B cell (primary cell): ENCODE results near the gene P3H3. TPM values are rescaled to one million over a fixed set of nuclear protein-coding genes. Genes with fewer than 3 reads are reported as not detected.

Source experiments
- ATAC-seq: fragments of 200-7000 bp; cut with Tn5 transposase; one replicate; pipeline ENCODE4 v1.10.0; 2021; ENCODE audit warnings: low read depth, mild to moderate bottlenecking, moderate number of reproducible peaks, moderate library complexity
- CTCF ChIA-PET: fragments of 350-600 bp; sonication (Branson Sonifier 250); formaldehyde crosslinking; loops from one replicate; lab custom pipeline; 2021; ENCODE audit warnings: antibody characterized with exemption, inconsistent platforms; lab: Charles Lee
- POLR2A ChIA-PET: fragments of 350-600 bp; sonication (Branson Sonifier 250); formaldehyde crosslinking; loops from one replicate; lab custom pipeline; 2021; ENCODE audit warnings: antibody characterized with exemption; lab: Charles Lee
- DNase-seq: peaks from one replicate; pipeline ENCODE4 v3.0.0; 2013
- H2AFZ ChIP-seq: 2 replicates; pipeline ENCODE4 v1.6.1; 2012; ENCODE audit warnings: mild to moderate bottlenecking, low read depth, low read length; ENCODE audit not compliant: insufficient read depth, poor library complexity, severe bottlenecking
- H3K27ac ChIP-seq, 2 donors: 1 replicate in 1 of 2; 2 replicates in 1 of 2; pipeline ENCODE4 v1.5.1; 2012 to 2013; ENCODE audit warnings: low read length in 2 of 2, mild to moderate bottlenecking in 2 of 2, moderate library complexity in 1 of 2
- H3K27me3 ChIP-seq, 4 experiments: fragments of 200-600 bp in 1 of 4; sonication (generic) in 1 of 4; replicated peaks in 1 of 4; 1 replicate in 2 of 4; 2 replicates in 2 of 4; pipeline versions ENCODE4 v1.6.1 to v1.7.0; 2013 to 2016; ENCODE audit warnings: low read length in 3 of 4, mild to moderate bottlenecking in 2 of 4, mixed read lengths in 1 of 4, moderate library complexity in 1 of 4; ENCODE audit not compliant: insufficient read depth in 4 of 4, control insufficient read depth in 3 of 4; ENCODE audit errors: control extremely low read depth in 1 of 4
- H3K36me3 ChIP-seq, 2 experiments: replicated peaks in 1 of 2; 1 replicate in 1 of 2; 2 replicates in 1 of 2; pipeline versions ENCODE4 v1.6.1 to v1.7.1; 2013; ENCODE audit warnings: low read length in 1 of 2; ENCODE audit not compliant: insufficient read depth in 2 of 2, control insufficient read depth in 1 of 2; ENCODE audit errors: control extremely low read depth in 1 of 2, extremely low read depth in 1 of 2
- H3K4me1 ChIP-seq, 2 donors: fragments of 200-600 bp in 1 of 2; sonication (generic) in 1 of 2; 1 replicate in 1 of 2; 2 replicates in 1 of 2; pipeline versions ENCODE4 v1.5.1 to v1.6.1; 2013 to 2017; ENCODE audit warnings: low read length in 2 of 2; ENCODE audit not compliant: control insufficient read depth in 2 of 2, insufficient read depth in 2 of 2
- H3K4me2 ChIP-seq: replicated peaks from 2 replicates; pipeline ENCODE3; 2012; ENCODE audit warnings: mild to moderate bottlenecking, low read depth, low read length; ENCODE audit not compliant: poor library complexity, severe bottlenecking
- H3K4me3 ChIP-seq, 5 experiments: fragments of 200-600 bp in 1 of 5; sonication (generic) in 1 of 5; 1 replicate in 3 of 5; 2 replicates in 2 of 5; pipeline versions ENCODE4 v1.5.1 to v1.7.0; 2011 to 2016; ENCODE audit warnings: low read length in 4 of 5, mild to moderate bottlenecking in 4 of 5, low read depth in 2 of 5, control low read depth in 1 of 5, moderate library complexity in 1 of 5; ENCODE audit not compliant: insufficient read depth in 1 of 5; ENCODE audit errors: control extremely low read depth in 1 of 5, extremely low read depth in 1 of 5
- H3K79me2 ChIP-seq: fragments of 200-600 bp; sonication (generic); one replicate; pipeline ENCODE4 v1.6.0; 2016; ENCODE audit warnings: low read length; ENCODE audit not compliant: control insufficient read depth, insufficient read depth
- H3K9ac ChIP-seq: fragments of 200-600 bp; sonication (generic); 2 replicates; pipeline ENCODE4 v1.6.1; 2017; ENCODE audit warnings: mild to moderate bottlenecking, low read length, moderate library complexity
- H3K9me3 ChIP-seq, 3 donors: one replicate each; pipeline versions ENCODE4 v1.6.1 to v1.7.1; 2013; ENCODE audit warnings: low read length in 2 of 3; ENCODE audit not compliant: control insufficient read depth in 2 of 3, insufficient read depth in 1 of 3; ENCODE audit errors: control extremely low read depth in 1 of 3
- H4K20me1 ChIP-seq: 2 replicates; pipeline ENCODE4 v1.6.0; 2012; ENCODE audit warnings: mild to moderate bottlenecking, low read length; ENCODE audit not compliant: insufficient read depth, control insufficient read depth, poor library complexity, severe bottlenecking
- H3K27ac Mint-ChIP-seq: one replicate; pipeline ENCODE4 v1.8.0; 2021; ENCODE audit warnings: mixed read lengths
- H3K27me3 Mint-ChIP-seq: one replicate; pipeline ENCODE4 v1.8.0; 2021; ENCODE audit warnings: mixed read lengths
- H3K4me1 Mint-ChIP-seq: one replicate; pipeline ENCODE4 v1.8.0; 2021; ENCODE audit warnings: mixed read lengths
- H3K4me3 Mint-ChIP-seq: one replicate; pipeline ENCODE4 v1.8.0; 2021; ENCODE audit warnings: mixed read lengths
- H3K9me3 Mint-ChIP-seq: one replicate; pipeline ENCODE4 v1.8.0; 2022; ENCODE audit warnings: mixed read lengths; ENCODE audit not compliant: insufficient read depth
- CTCF ChIP-seq: fragments of 200-600 bp; IDR thresholded peaks from one replicate; pipeline ENCODE4 v1.8.0; 2022; ENCODE audit warnings: antibody characterized with exemption, mild to moderate bottlenecking
- EZH2 ChIP-seq: IDR thresholded peaks from 2 replicates; pipeline ENCODE4 v1.6.1; 2012; ENCODE audit warnings: borderline replicate concordance, low read depth, mild to moderate bottlenecking, moderate library complexity, low read length; ENCODE audit not compliant: insufficient read depth, poor library complexity, severe bottlenecking
- WGBS: methylation state at CpG from one replicate; pipeline ENCODE4 v1.1.5; 2013; ENCODE audit warnings: missing lambda C conversion rate; ENCODE audit not compliant: insufficient coverage; 5-methylcytosine and 5-hydroxymethylcytosine counted together
- intact Hi-C: fragments of 100-400 bp; cut with micrococcal nuclease; formaldehyde crosslinking; loops from one replicate; pipeline ENCODE4 v1.10.0; 2022
- polyA plus RNA-seq: library from polyadenylated mRNA; depleted of rRNA; stranded (reverse); fragments of >200 nt; gene quantifications from 2 replicates; pipeline ENCODE4 v1.2.3, GENCODE V29; 2012
- total RNA-seq, 2 donors: library from RNA; stranded (reverse); fragments of 120-200 nt in 1 of 2; gene quantifications; 1 replicate in 1 of 2; 2 replicates in 1 of 2; pipeline versions ENCODE4 v1.2.3 to v1.2.4, GENCODE V29; 2013 to 2022

The P3H3 gene
- total and polyA plus RNA-seq, 2 donors (not counting 1 experiment from before 2014, with no cell fraction given): 0.09 TPM; not detected in 1

- no peak for TF ChIP-seq CTCF
- no peak for TF ChIP-seq EZH2
- no peaks in the 10 kb centered on the region for H3K9me3 Mint-ChIP-seq
- Histone ChIP-seq H3K9ac (no peak overlapping the region), H3K4me1 (peaks cover 9 to 14% of the 10 kb centered on the region in 2 donors), H3K4me3 (no peak overlapping the region), H3K9me3 (peaks cover 0 to 6% (median 0%) of the 10 kb centered on the region in 3 donors), H3K27me3 (peaks cover 0 to 32% (median 22%) of the 10 kb centered on the region in 4 experiments), H2AFZ (no peak overlapping the region), H3K36me3 (no peaks in the 10 kb centered on the region), H4K20me1 (no peaks in the 10 kb centered on the region), H3K27ac (no peak overlapping the region), H3K79me2 (no peaks in the 10 kb centered on the region), H3K4me2 (no peak overlapping the region)
- peaks cover 32% of the 10 kb centered on the region for H3K27me3 Mint-ChIP-seq
- intact Hi-C loops: loop anchor here (1.0 to 2.0 kb wide), 5 partner anchors 27 to 226 kb away; partner anchors contain the start of genes MLF2 and ZNF384
- ChIA-PET CTCF (interaction anchor here (0.7 to 7.8 kb wide), 12 partner anchors 12 to 216 kb away, joined by 3 to 109 read pairs (median 4); partner anchors contain the start of gene MLF2), POLR2A (interaction anchor here (0.5 to 2.2 kb wide), 2 partner anchors 27 to 55 kb away, joined by 5 read pairs; partner anchors contain the start of gene MLF2)
- no peak overlapping the region for H3K27ac Mint-ChIP-seq
- no peak for DNase-seq
- WGBS: 88% methylated on average over 4 of the region's 6 CpGs
- no peak overlapping the region for H3K4me3 Mint-ChIP-seq
- ATAC-seq: no peak
- peaks cover 11% of the 10 kb centered on the region for H3K4me1 Mint-ChIP-seq
Measured at GRCh38 chr12:6779708-6780432, 48.3 kb upstream of the P3H3 start.

GRCh38 chr12:6780573-6780972 lies 47.6 kb upstream of the P3H3 start:
- Histone ChIP-seq H3K4me3 (no peak overlapping the region), H4K20me1 (no peaks in the 10 kb centered on the region), H3K4me1 (peaks cover 7 to 14% of the 10 kb centered on the region in 2 donors), H2AFZ (no peak overlapping the region), H3K4me2 (no peak overlapping the region), H3K36me3 (no peaks in the 10 kb centered on the region), H3K9ac (no peak overlapping the region), H3K79me2 (no peaks in the 10 kb centered on the region), H3K9me3 (no peaks in the 10 kb centered on the region), H3K27ac (no peak overlapping the region), H3K27me3 (peaks cover 0 to 25% (median 15%) of the 10 kb centered on the region in 4 experiments)
- Mint-ChIP-seq H3K4me3 (no peak overlapping the region), H3K4me1 (peaks cover 11% of the 10 kb centered on the region), H3K27me3 (peaks cover 25% of the 10 kb centered on the region), H3K9me3 (no peaks in the 10 kb centered on the region), H3K27ac (no peak overlapping the region)
- intact Hi-C loops: no loop called here
- no peak for TF ChIP-seq EZH2
- no peak for TF ChIP-seq CTCF
- no peak for ATAC-seq
- POLR2A ChIA-PET: interaction anchor here (0.5 to 2.2 kb wide), 2 partner anchors 28 to 56 kb away, joined by 5 read pairs; partner anchors contain the start of gene MLF2
- CTCF ChIA-PET: interaction anchor here (0.7 to 7.8 kb wide), 10 partner anchors 12 to 102 kb away, joined by 3 to 109 read pairs (median 4); partner anchors contain the start of genes COPS7A and MLF2
- WGBS: no CpG with 5 or more reads among the region's 6 CpGs
- no peak for DNase-seq
